ENCODE data around the gene NRF1.

NRF1 gene

GRCh38 chr7:129771201-129771927 lies 159.8 kb downstream of the NRF1 start:
- H3K36me3 Mint-ChIP-seq (ENCODE audit: insufficient read depth): no peaks in the 10 kb centered on the region
- no peak overlapping the region for H3K4me3 Mint-ChIP-seq
- no peak overlapping the region for H3K27ac Mint-ChIP-seq
- no peak for DNase-seq
- no peaks in the 10 kb centered on the region for H3K9me3 Mint-ChIP-seq
- H3K27me3 Mint-ChIP-seq: peaks cover 5 to 20% of the 10 kb centered on the region in 2 donors
- peaks cover 0 to 14% of the 10 kb centered on the region in 2 donors for H3K4me1 Mint-ChIP-seq (ENCODE audit: low read depth in 2 of 2)
- no peak for ATAC-seq (replicated peaks)

DNA sequence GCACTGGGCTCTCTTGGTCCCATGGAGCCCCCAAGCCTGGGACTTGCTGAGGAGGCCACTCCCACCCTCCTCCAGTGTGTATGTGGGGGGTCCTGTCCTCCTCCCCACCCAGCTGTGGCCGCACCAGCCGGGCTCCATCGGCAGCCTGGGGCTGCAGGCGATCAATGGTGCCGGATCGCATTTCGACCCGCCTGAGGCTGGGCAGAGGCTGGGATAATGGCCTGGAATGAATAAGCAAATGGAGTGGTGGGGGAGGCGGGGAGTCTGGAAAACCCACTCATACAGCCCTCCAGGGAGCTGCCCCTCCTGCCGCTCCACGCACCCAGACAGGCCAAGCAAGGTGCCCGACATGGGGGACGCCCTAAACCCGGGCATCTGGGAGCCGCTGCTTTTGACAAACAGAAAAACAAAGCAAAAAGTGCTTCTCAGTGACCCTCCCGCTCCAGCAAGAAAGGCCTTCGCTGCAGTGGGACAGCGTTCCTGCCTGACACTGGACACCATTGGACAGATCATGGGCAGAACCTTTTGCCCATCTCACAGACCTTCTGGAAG lies 160.5 kb downstream of the NRF1 start:
- H3K36me3 Mint-ChIP-seq (ENCODE audit: insufficient read depth): no peaks in the 10 kb centered on the region
- H3K4me3 Mint-ChIP-seq: no peak overlapping the region
- peaks cover 5 to 23% of the 10 kb centered on the region in 2 donors for H3K27me3 Mint-ChIP-seq
- ATAC-seq (replicated peaks): no peak
- DNase-seq: no peak
- peaks cover 0 to 11% of the 10 kb centered on the region in 2 donors for H3K4me1 Mint-ChIP-seq (ENCODE audit: low read depth in 2 of 2)
- no peak overlapping the region for H3K27ac Mint-ChIP-seq
- no peaks in the 10 kb centered on the region for H3K9me3 Mint-ChIP-seq

DNA sequence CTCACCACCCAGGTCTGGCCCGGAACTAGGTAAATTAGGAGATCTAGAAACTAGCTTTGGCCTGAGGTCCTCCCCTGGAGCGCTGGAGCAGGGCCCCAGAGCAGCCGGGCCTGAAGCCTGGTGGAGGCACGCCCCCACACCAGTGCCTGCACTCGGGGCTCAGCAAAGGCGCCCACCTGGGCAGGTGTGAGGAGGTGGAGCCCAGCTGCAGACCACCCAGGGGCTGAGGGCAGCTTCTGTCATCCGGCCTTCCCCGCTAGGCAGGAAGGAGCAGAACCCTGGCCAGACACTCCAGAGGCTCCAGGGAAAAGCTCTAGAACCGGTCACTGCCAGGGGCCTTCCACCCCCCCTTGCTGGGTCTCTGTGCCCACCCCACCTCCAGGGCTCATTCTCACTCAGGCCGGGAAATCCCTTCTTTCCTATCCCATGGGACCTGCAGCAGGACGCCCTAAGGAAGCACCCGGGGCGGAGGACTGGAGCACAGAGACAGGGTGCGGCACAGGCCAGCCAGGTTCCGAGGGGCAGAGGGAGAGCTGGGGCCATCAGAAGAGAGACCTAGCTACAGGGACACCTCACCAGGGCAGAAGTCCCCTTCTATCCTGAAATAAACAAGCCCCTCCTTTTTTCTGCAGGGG lies 161.2 kb downstream of the NRF1 start:
- H3K27me3 Mint-ChIP-seq: peaks cover 12 to 31% of the 10 kb centered on the region in 2 donors
- H3K4me1 Mint-ChIP-seq (ENCODE audit: low read depth in 2 of 2): peaks cover 0 to 4% of the 10 kb centered on the region in 2 donors
- no peak for ATAC-seq (replicated peaks)
- H3K36me3 Mint-ChIP-seq (ENCODE audit: insufficient read depth): no peaks in the 10 kb centered on the region
- no peaks in the 10 kb centered on the region for H3K9me3 Mint-ChIP-seq
- no peak overlapping the region for H3K27ac Mint-ChIP-seq
- no peak for DNase-seq
- no peak overlapping the region for H3K4me3 Mint-ChIP-seq

DNA sequence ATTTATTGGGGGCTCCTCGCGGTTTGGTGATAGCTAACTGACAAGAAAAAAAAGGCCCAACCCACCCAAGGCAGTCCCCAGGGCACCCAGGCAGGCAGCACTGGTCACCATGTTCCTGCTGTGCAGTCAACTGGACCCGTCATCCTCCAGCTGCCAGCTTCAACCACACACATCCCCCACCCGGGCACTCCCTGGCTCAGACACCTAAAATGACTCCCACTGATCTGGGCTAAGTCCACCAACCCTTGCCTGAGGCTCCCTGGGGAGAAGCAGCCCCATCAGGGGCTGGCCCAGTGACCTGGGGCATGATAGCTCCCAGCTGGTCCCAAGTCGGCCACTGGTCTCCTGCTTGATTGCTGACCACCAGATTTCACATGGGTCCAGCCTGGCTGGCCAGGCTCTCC lies 161.8 kb downstream of the NRF1 start:
- Mint-ChIP-seq H3K9me3 (no peaks in the 10 kb centered on the region), H3K4me3 (no peak overlapping the region), H3K4me1 (ENCODE audit: low read depth in 2 of 2) (peaks cover 0 to 3% of the 10 kb centered on the region in 2 donors), H3K27me3 (peaks cover 18 to 36% of the 10 kb centered on the region in 2 donors), H3K27ac (no peak overlapping the region), H3K36me3 (ENCODE audit: insufficient read depth) (no peaks in the 10 kb centered on the region)
- ATAC-seq (replicated peaks) (no peak), DNase-seq (no peak)

GRCh38 chr7:129773871-129774270 lies 162.4 kb downstream of the NRF1 start:
- peaks cover 21 to 42% of the 10 kb centered on the region in 2 donors for H3K27me3 Mint-ChIP-seq
- H3K36me3 Mint-ChIP-seq (ENCODE audit: insufficient read depth): no peaks in the 10 kb centered on the region
- ATAC-seq (replicated peaks) (no peak), DNase-seq (no peak)
- no peak overlapping the region for H3K4me3 Mint-ChIP-seq
- no peaks in the 10 kb centered on the region for H3K9me3 Mint-ChIP-seq
- no peak overlapping the region for H3K27ac Mint-ChIP-seq
- peaks cover 0 to 5% of the 10 kb centered on the region in 2 donors for H3K4me1 Mint-ChIP-seq (ENCODE audit: low read depth in 2 of 2)

- Mint-ChIP-seq H3K9me3 (no peaks in the 10 kb centered on the region), H3K27ac (no peak overlapping the region), H3K36me3 (ENCODE audit: insufficient read depth) (no peaks in the 10 kb centered on the region), H3K4me3 (no peak overlapping the region), H3K27me3 (peaks cover 21 to 43% of the 10 kb centered on the region in 2 donors), H3K4me1 (ENCODE audit: low read depth in 2 of 2) (peaks cover 0 to 5% of the 10 kb centered on the region in 2 donors)
- ATAC-seq (replicated peaks) (no peak), DNase-seq (no peak)
These were observed 162.8 kb downstream of the NRF1 start for GRCh38 chr7:129774359-129774758.

DNA sequence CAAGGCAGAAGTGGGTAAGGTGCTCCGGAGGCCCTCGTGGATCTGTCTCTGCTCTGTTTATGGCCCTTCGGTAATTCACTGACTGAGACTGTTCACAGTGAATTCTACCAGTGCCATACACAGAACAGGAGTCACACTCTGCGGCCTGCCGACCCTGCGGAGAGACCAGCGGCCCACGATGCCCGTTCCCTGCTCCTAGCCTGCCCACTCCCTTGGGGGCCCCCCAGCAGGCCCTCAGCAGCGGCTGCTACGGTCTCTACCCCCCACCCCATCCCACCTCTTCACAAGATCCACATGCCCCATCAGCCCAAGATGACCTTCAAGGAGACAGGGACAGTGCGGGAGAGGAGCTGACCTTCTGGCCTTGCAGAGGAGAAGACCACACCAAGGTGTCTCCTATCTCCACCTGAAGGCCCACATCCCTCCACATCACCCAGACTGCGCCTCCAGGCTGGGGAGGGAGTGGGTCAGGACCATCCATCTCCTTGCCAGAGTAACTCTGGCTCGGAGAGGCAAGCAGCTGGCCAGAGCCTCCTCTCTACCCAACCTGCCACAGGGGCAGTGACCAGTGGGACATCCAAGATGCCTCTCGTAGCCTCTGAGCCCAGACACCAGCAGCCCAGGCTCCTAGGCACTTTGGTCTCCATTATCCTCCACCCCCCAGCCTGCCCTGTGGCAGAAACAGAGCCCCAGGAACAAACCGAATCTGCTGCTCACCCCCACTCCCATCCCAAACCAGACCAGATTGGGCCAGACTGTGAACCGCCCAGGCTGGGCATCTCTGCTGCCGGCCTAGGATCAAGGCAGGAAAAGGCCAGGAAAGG lies 163.6 kb downstream of the NRF1 start:
- H3K4me1 Mint-ChIP-seq (ENCODE audit: low read depth in 2 of 2): peaks cover 0 to 5% of the 10 kb centered on the region in 2 donors
- H3K27ac Mint-ChIP-seq: no peak overlapping the region
- no peaks in the 10 kb centered on the region for H3K9me3 Mint-ChIP-seq
- DNase-seq (no peak), ATAC-seq (replicated peaks) (no peak)
- H3K27me3 Mint-ChIP-seq: peaks cover 21 to 43% of the 10 kb centered on the region in 2 donors
- H3K36me3 Mint-ChIP-seq (ENCODE audit: insufficient read depth): no peaks in the 10 kb centered on the region
- no peak overlapping the region for H3K4me3 Mint-ChIP-seq

- DNase-seq (no peak), ATAC-seq (replicated peaks) (no peak)
- H3K27me3 Mint-ChIP-seq: peaks cover 21 to 44% of the 10 kb centered on the region in 2 donors
- H3K4me3 Mint-ChIP-seq: no peak overlapping the region
- H3K4me1 Mint-ChIP-seq (ENCODE audit: low read depth in 2 of 2): peaks cover 0 to 5% of the 10 kb centered on the region in 2 donors
- H3K36me3 Mint-ChIP-seq (ENCODE audit: insufficient read depth): no peaks in the 10 kb centered on the region
- H3K27ac Mint-ChIP-seq: no peak overlapping the region
- H3K9me3 Mint-ChIP-seq: no peaks in the 10 kb centered on the region
These were observed 164.3 kb downstream of the NRF1 start for GRCh38 chr7:129775695-129776361.

GRCh38 chr7:129776362-129776722 lies 164.8 kb downstream of the NRF1 start:
- Mint-ChIP-seq H3K9me3 (no peaks in the 10 kb centered on the region), H3K27me3 (peaks cover 26 to 44% of the 10 kb centered on the region in 2 donors), H3K4me3 (no peak overlapping the region)

DNA sequence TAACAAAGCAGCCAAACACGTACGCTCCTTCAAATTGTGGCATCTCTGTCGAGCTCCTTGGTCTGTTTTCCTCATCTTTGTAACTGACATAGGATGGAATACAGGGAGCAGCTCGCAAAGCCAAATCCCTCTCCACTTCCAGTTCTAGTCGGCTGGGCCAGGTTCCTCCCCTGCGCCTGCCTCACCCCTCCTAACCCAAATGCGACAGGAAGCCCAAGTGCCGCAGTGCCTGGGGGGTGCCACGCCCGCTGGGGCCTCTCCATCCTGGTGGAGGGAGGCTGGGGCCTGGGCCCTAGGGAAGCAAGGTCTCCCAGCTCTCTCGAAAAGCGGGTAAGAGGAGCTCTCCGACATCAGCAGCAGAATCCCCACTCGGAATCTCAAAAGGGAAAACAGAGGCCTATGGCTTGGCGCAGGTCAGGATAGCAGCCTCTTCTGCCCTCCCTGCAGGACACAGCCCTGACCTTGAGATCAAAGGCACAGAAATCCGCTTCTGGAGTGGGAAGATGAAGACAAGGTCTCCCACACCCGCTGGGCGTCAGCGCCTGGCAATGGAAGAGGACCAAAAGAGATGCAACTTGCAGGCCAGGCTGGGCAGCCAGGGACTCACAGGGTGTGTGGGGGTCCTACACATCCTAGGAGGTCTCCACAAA lies 165.8 kb downstream of the NRF1 start:
- Mint-ChIP-seq H3K36me3 (ENCODE audit: insufficient read depth) (no peaks in the 10 kb centered on the region), H3K27ac (no peak overlapping the region), H3K27me3 (peaks cover 32 to 52% of the 10 kb centered on the region in 2 donors), H3K9me3 (no peaks in the 10 kb centered on the region), H3K4me3 (no peak overlapping the region), H3K4me1 (ENCODE audit: low read depth in 2 of 2) (peaks cover 12% of the 10 kb centered on the region in 2 donors)
- no peak for DNase-seq
- no peak for ATAC-seq (replicated peaks)

More at GRCh38 chr7:129776362-129776722, 164.8 kb downstream of the NRF1 start:
- DNase-seq (no peak), ATAC-seq (replicated peaks) (no peak)
- Mint-ChIP-seq H3K4me1 (ENCODE audit: low read depth in 2 of 2) (peaks cover 5 to 8% of the 10 kb centered on the region in 2 donors), H3K36me3 (ENCODE audit: insufficient read depth) (no peaks in the 10 kb centered on the region), H3K27ac (no peak overlapping the region)

DNA sequence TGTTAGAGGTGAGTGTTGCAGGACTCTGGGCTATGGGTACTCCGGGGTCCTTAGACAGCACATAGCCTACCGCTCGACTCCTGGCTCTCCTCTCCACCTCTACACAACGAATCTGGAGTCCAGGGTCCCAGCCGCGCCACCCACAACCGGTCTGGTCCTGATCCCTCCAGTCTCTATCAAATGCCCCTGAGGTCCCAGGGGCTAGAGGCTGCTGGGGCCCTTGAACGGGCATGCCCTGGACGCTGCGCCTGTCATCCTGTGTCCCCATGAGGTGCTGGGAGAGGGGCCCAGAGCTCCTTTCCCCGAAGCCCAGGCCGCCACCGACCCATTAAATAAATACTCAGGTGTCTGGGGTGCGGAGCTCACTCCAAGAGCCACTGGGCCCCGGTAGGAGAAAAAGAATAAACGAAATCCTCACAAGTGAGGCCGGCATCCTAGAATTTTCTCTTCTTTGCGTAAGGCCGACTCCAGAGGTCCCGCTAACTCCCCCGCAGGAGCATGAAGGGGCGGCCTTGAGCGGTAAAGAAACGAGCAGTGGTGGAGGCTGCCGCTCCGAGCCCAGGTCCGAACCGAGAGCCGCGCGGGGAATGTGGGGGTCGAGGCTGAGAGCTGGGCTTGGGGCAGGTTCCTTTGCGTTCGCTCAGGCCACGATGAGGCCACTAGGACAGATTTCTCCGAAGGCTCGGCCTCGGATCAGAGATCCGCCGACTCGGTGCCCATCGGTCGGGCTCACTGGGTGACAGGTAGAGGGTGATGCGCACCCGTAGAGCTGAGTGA lies 166.7 kb downstream of the NRF1 start:
- H3K36me3 Mint-ChIP-seq (ENCODE audit: insufficient read depth): no peaks in the 10 kb centered on the region
- DNase-seq: no peak
- H3K9me3 Mint-ChIP-seq: no peaks in the 10 kb centered on the region
- peaks cover 40 to 61% of the 10 kb centered on the region in 2 donors for H3K27me3 Mint-ChIP-seq
- no peak overlapping the region for H3K27ac Mint-ChIP-seq
- peak overlapping the region; percentile 20 to 72 for H3K4me3 Mint-ChIP-seq
- H3K4me1 Mint-ChIP-seq (ENCODE audit: low read depth in 2 of 2): peaks cover 17 to 20% of the 10 kb centered on the region in 2 donors
- ATAC-seq (replicated peaks): no peak
